ENCODE measurements around the gene NEK6. TPM values are rescaled to one million over a fixed set of nuclear protein-coding genes. Genes with fewer than 3 reads are reported as not detected.

Gene NEK6
- total and polyA plus RNA-seq, 9 of the 15 experiments (the other 6 are each of a cell fraction or from before 2014, with no cell fraction given) = 3.1 to 19.0 (median 8.4) TPM

DNA sequence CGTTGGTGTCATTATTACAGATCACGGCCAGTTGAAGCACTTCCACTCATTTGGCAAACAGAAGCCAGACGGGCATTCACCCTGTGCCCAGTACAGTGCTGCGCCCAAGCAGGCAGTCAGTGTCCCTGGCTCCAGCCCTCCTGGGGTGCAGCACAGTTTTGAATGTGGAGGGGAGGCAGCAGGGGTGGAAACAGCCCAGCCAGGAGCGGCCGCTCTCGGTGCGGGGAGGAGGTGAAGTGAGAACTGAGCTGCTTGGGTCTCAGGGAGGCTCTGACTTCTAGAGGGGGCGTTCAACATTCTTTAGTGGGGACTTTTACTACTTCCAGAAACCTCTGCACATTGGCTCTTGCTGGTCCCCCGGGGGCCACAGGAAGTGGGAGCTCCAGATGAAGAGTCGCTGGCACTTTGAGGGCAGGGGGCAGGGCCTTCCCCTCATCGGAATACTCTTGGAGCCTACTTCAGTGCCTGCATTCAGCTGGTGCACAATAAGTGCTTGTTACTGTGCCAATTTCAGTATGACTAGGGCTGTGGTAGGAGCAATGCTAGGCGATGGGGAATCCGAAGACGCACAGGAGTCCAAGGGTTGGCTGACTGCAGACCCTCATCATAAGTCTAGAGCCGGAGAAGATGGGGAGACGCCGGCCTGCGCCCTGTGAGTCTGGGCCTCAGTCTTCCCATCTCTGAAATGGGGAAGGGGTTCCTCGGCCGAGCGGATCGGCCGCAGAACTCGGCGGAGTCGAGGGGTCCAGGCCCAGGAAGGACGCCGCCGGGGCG, 492 bp upstream of the NEK6 start:
- H3K27me3 ChIP-seq (ENCODE audit: control insufficient read depth in 2 of 2, insufficient read depth in 2 of 2, low read length in 2 of 2) = peaks cover 3 to 20% of the 10 kb centered on the region in 2 experiments
- peaks cover 6% of the 10 kb centered on the region for H4K20me1 ChIP-seq (replicated peaks; ENCODE audit: control insufficient read depth, insufficient read depth, low read length)
- intact Hi-C loops (cut with micrococcal nuclease) (no loop called here), in situ Hi-C loops (cut with MboI) (no loop called here)
- H3K9ac ChIP-seq (ENCODE audit: insufficient read depth in 1 of 2, low read depth in 2 of 2, low read length in 2 of 2) = peak overlapping the region in 1 of 2 experiments; percentile 88; a peak in 2 of 4 replicates
- 45% methylated on average over 26 of the region's 31 CpGs for WGBS (ENCODE audit: insufficient coverage, low coverage, missing lambda C conversion rate)
- H3K9me3 ChIP-seq (replicated peaks; ENCODE audit: control insufficient read depth, insufficient read depth, low read depth, low read length) = no peaks in the 10 kb centered on the region
- DNase-seq (ENCODE audit: extremely low read depth in 1 of 4, low spot score in 3 of 4) (no peak), ATAC-seq (no peak), FAIRE-seq (no peak)
- no peak overlapping the region for H2AFZ ChIP-seq (ENCODE audit: low read depth, low read length)
- ChIA-PET POLR2A (interaction anchor here (1.0 to 1.1 kb wide), 3 partner anchors 8 to 19 kb away, joined by 3 to 4 read pairs (median 4); no protein-coding TSS in a partner anchor), CTCF (ENCODE audit: low intra/inter-chr PET ratio) (no interaction called here)
- H3K4me1 ChIP-seq (replicated peaks in 1 of 2; ENCODE audit: control insufficient read depth in 2 of 2, insufficient read depth in 2 of 2, low read length in 2 of 2) = peaks cover 17 to 24% of the 10 kb centered on the region in 2 experiments; a peak in 4 of 5 replicates
- H3K4me2 ChIP-seq (ENCODE audit: insufficient read depth, low read length) = peak overlapping the region; percentile 51
- peak overlapping the region; percentile 59 for H3K4me3 ChIP-seq
- no TSS peak for BruUV-seq (replicated peaks)
- no peaks in the 10 kb centered on the region for H3K9me1 ChIP-seq (ENCODE audit: control insufficient read depth, insufficient read depth, low read length)
- no peak overlapping the region for H3K27ac ChIP-seq (ENCODE audit: extremely low read depth, low read depth, low read length)
- H3K79me2 ChIP-seq (ENCODE audit: control insufficient read depth, insufficient read depth, low read length) = peaks cover 27% of the 10 kb centered on the region
- H3K36me3 ChIP-seq (ENCODE audit: control insufficient read depth, insufficient read depth, low read length) = no peaks in the 10 kb centered on the region; the same call in 2 of the 3 replicates
- no peak for TF ChIP-seq ZNF395 (CRISPR knock-in tag; IDR thresholded peaks at IDR 0.05)
- no peak for TF ChIP-seq ZNF282 (CRISPR knock-in tag; IDR thresholded peaks at IDR 0.05)
- no peak for TF ChIP-seq ZNF24 (IDR thresholded peaks at IDR 0.05)
- TF ChIP-seq ZKSCAN3 (CRISPR knock-in tag; IDR thresholded peaks at IDR 0.05) = no peak
- no peak for TF ChIP-seq NCOA4 (IDR thresholded peaks at IDR 0.05; ENCODE audit: partially characterized antibody)
- peak in 1 of 2 experiments; percentile 51; a peak in 1 of 3 replicates for TF ChIP-seq CBX3 (IDR thresholded peaks at IDR 0.05; ENCODE audit: borderline replicate concordance in 1 of 2, low read length in 2 of 2)
- 0 out of 4 replicates have a peak, but pooled peaks of 1 of the 2 experiments have one; percentile 5 for TF ChIP-seq MAZ (CRISPR knock-in tag; conservative IDR thresholded peaks at IDR 0.05 in 1 of 2, IDR thresholded peaks at IDR 0.05 in 1 of 2)
- TF ChIP-seq BRD9 (IDR thresholded peaks at IDR 0.05; ENCODE audit: low read depth, partially characterized antibody) = no peak
- peak; percentile 96 for TF ChIP-seq BCOR (IDR thresholded peaks at IDR 0.05)
- TF ChIP-seq TRIM28 (IDR thresholded peaks at IDR 0.05) = no peak
- no peak for TF ChIP-seq SIRT6 (IDR thresholded peaks at IDR 0.05; ENCODE audit: low read depth, low read length)
- no peak for TF ChIP-seq ZNF449 (CRISPR knock-in tag; IDR thresholded peaks at IDR 0.05)
- TF ChIP-seq, protein P1, sequence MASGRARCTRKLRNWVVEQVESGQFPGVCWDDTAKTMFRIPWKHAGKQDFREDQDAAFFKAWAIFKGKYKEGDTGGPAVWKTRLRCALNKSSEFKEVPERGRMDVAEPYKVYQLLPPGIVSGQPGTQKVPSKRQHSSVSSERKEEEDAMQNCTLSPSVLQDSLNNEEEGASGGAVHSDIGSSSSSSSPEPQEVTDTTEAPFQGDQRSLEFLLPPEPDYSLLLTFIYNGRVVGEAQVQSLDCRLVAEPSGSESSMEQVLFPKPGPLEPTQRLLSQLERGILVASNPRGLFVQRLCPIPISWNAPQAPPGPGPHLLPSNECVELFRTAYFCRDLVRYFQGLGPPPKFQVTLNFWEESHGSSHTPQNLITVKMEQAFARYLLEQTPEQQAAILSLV (tag; IDR thresholded peaks at IDR 0.05) = no peak
- no peak for TF ChIP-seq STAG1 (CRISPR knock-in tag; IDR thresholded peaks at IDR 0.05; ENCODE audit: borderline replicate concordance)
- no peak for TF ChIP-seq JUND (IDR thresholded peaks at IDR 0.05; ENCODE audit: borderline replicate concordance, low read depth, low read length)
- no peak for TF ChIP-seq JUND (tag; IDR thresholded peaks at IDR 0.05; ENCODE audit: borderline replicate concordance, low read depth, low read length)

Measured in K562 (cell line).